B cell (primary cell): Measurements from ENCODE around the gene SPATA2. TPM values are rescaled to one million over a fixed set of nuclear protein-coding genes. Genes with fewer than 3 reads are reported as not detected.
"Not testable (repeated sequence)": the region's sequence is repeated elsewhere in the genome, so short reads cannot be mapped to it uniquely, and the experiment has no call there.

Experiments used
- ATAC-seq: fragments of 200-7000 bp; cut with Tn5 transposase; one replicate; pipeline ENCODE4 v1.10.0; 2021; ENCODE audit warnings: low read depth, mild to moderate bottlenecking, moderate number of reproducible peaks, moderate library complexity
- CTCF ChIA-PET: fragments of 350-600 bp; sonication (Branson Sonifier 250); formaldehyde crosslinking; loops from one replicate; lab custom pipeline; 2021; ENCODE audit warnings: antibody characterized with exemption, inconsistent platforms; lab: Charles Lee
- POLR2A ChIA-PET: fragments of 350-600 bp; sonication (Branson Sonifier 250); formaldehyde crosslinking; loops from one replicate; lab custom pipeline; 2021; ENCODE audit warnings: antibody characterized with exemption; lab: Charles Lee
- DNase-seq: peaks from one replicate; pipeline ENCODE4 v3.0.0; 2013
- H2AFZ ChIP-seq: 2 replicates; pipeline ENCODE4 v1.6.1; 2012; ENCODE audit warnings: mild to moderate bottlenecking, low read depth, low read length; ENCODE audit not compliant: insufficient read depth, poor library complexity, severe bottlenecking
- H3K27ac ChIP-seq, 2 donors: 1 replicate in 1 of 2; 2 replicates in 1 of 2; pipeline ENCODE4 v1.5.1; 2012 to 2013; ENCODE audit warnings: low read length in 2 of 2, mild to moderate bottlenecking in 2 of 2, moderate library complexity in 1 of 2
- H3K27me3 ChIP-seq, 4 experiments: fragments of 200-600 bp in 1 of 4; sonication (generic) in 1 of 4; replicated peaks in 1 of 4; 1 replicate in 2 of 4; 2 replicates in 2 of 4; pipeline versions ENCODE4 v1.6.1 to v1.7.0; 2013 to 2016; ENCODE audit warnings: low read length in 3 of 4, mild to moderate bottlenecking in 2 of 4, mixed read lengths in 1 of 4, moderate library complexity in 1 of 4; ENCODE audit not compliant: insufficient read depth in 4 of 4, control insufficient read depth in 3 of 4; ENCODE audit errors: control extremely low read depth in 1 of 4
- H3K36me3 ChIP-seq, 2 experiments: replicated peaks in 1 of 2; 1 replicate in 1 of 2; 2 replicates in 1 of 2; pipeline versions ENCODE4 v1.6.1 to v1.7.1; 2013; ENCODE audit warnings: low read length in 1 of 2; ENCODE audit not compliant: insufficient read depth in 2 of 2, control insufficient read depth in 1 of 2; ENCODE audit errors: control extremely low read depth in 1 of 2, extremely low read depth in 1 of 2
- H3K4me1 ChIP-seq, 2 donors: fragments of 200-600 bp in 1 of 2; sonication (generic) in 1 of 2; 1 replicate in 1 of 2; 2 replicates in 1 of 2; pipeline versions ENCODE4 v1.5.1 to v1.6.1; 2013 to 2017; ENCODE audit warnings: low read length in 2 of 2; ENCODE audit not compliant: control insufficient read depth in 2 of 2, insufficient read depth in 2 of 2
- H3K4me2 ChIP-seq: replicated peaks from 2 replicates; pipeline ENCODE3; 2012; ENCODE audit warnings: mild to moderate bottlenecking, low read depth, low read length; ENCODE audit not compliant: poor library complexity, severe bottlenecking
- H3K4me3 ChIP-seq, 5 experiments: fragments of 200-600 bp in 1 of 5; sonication (generic) in 1 of 5; 1 replicate in 3 of 5; 2 replicates in 2 of 5; pipeline versions ENCODE4 v1.5.1 to v1.7.0; 2011 to 2016; ENCODE audit warnings: low read length in 4 of 5, mild to moderate bottlenecking in 4 of 5, low read depth in 2 of 5, control low read depth in 1 of 5, moderate library complexity in 1 of 5; ENCODE audit not compliant: insufficient read depth in 1 of 5; ENCODE audit errors: control extremely low read depth in 1 of 5, extremely low read depth in 1 of 5
- H3K79me2 ChIP-seq: fragments of 200-600 bp; sonication (generic); one replicate; pipeline ENCODE4 v1.6.0; 2016; ENCODE audit warnings: low read length; ENCODE audit not compliant: control insufficient read depth, insufficient read depth
- H3K9ac ChIP-seq: fragments of 200-600 bp; sonication (generic); 2 replicates; pipeline ENCODE4 v1.6.1; 2017; ENCODE audit warnings: mild to moderate bottlenecking, low read length, moderate library complexity
- H3K9me3 ChIP-seq, 3 donors: one replicate each; pipeline versions ENCODE4 v1.6.1 to v1.7.1; 2013; ENCODE audit warnings: low read length in 2 of 3; ENCODE audit not compliant: control insufficient read depth in 2 of 3, insufficient read depth in 1 of 3; ENCODE audit errors: control extremely low read depth in 1 of 3
- H4K20me1 ChIP-seq: 2 replicates; pipeline ENCODE4 v1.6.0; 2012; ENCODE audit warnings: mild to moderate bottlenecking, low read length; ENCODE audit not compliant: insufficient read depth, control insufficient read depth, poor library complexity, severe bottlenecking
- H3K27ac Mint-ChIP-seq: one replicate; pipeline ENCODE4 v1.8.0; 2021; ENCODE audit warnings: mixed read lengths
- H3K27me3 Mint-ChIP-seq: one replicate; pipeline ENCODE4 v1.8.0; 2021; ENCODE audit warnings: mixed read lengths
- H3K4me1 Mint-ChIP-seq: one replicate; pipeline ENCODE4 v1.8.0; 2021; ENCODE audit warnings: mixed read lengths
- H3K4me3 Mint-ChIP-seq: one replicate; pipeline ENCODE4 v1.8.0; 2021; ENCODE audit warnings: mixed read lengths
- H3K9me3 Mint-ChIP-seq: one replicate; pipeline ENCODE4 v1.8.0; 2022; ENCODE audit warnings: mixed read lengths; ENCODE audit not compliant: insufficient read depth
- EZH2 ChIP-seq: IDR thresholded peaks from 2 replicates; pipeline ENCODE4 v1.6.1; 2012; ENCODE audit warnings: borderline replicate concordance, low read depth, mild to moderate bottlenecking, moderate library complexity, low read length; ENCODE audit not compliant: insufficient read depth, poor library complexity, severe bottlenecking
- WGBS: methylation state at CpG from one replicate; pipeline ENCODE4 v1.1.5; 2013; ENCODE audit warnings: missing lambda C conversion rate; ENCODE audit not compliant: insufficient coverage; 5-methylcytosine and 5-hydroxymethylcytosine counted together
- intact Hi-C: fragments of 100-400 bp; cut with micrococcal nuclease; formaldehyde crosslinking; loops from one replicate; pipeline ENCODE4 v1.10.0; 2022
- polyA plus RNA-seq: library from polyadenylated mRNA; depleted of rRNA; stranded (reverse); fragments of >200 nt; gene quantifications from 2 replicates; pipeline ENCODE4 v1.2.3, GENCODE V29; 2012
- total RNA-seq, 2 donors: library from RNA; stranded (reverse); fragments of 120-200 nt in 1 of 2; gene quantifications; 1 replicate in 1 of 2; 2 replicates in 1 of 2; pipeline versions ENCODE4 v1.2.3 to v1.2.4, GENCODE V29; 2013 to 2022
- TF ChIP-seq, protein P1 (sequence below): fragments of 200-600 bp; IDR thresholded peaks from one replicate; pipeline ENCODE4 v1.8.0; 2022; ENCODE audit warnings: antibody characterized with exemption, mild to moderate bottlenecking

The SPATA2 gene
- total and polyA plus RNA-seq, 2 donors (not counting 1 experiment from before 2014, with no cell fraction given): 10.7 to 20.0 TPM

DNA sequence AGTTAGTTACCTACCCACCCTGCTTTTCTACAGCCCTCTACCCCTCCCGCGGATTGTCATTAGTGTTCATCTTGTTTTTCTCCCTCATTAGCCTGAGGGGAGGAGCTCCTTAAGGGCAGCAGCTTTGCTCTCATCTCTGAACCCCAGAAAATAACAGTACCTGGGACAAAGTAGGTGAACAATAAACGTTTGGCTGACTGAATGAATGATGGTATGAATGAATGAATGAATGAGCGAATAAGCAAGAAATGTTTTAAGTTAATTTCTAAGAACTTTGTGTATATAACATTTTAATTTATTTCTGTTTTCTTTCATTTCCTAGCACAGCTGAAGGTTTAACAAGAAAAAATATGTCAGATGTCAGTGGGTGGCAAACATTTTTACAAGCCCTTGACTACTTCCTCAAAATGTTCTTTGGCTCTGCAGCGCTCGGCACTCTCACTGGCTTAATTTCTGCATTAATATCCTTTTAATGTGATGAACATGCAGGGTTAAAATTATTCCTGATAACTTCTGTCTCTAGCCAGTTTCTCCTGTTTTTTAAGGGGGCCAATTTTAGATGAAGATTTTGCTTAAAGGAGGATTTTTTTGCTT is 52.6 kb downstream of the SPATA2 start:
- Histone ChIP-seq H3K4me2 (no peak overlapping the region), H3K4me1 (no peaks in the 10 kb centered on the region), H3K9me3 (no peaks in the 10 kb centered on the region), H3K36me3 (peaks cover 7 to 46% of the 10 kb centered on the region in 2 experiments), H3K27ac (no peak overlapping the region), H4K20me1 (no peaks in the 10 kb centered on the region), H3K4me3 (no peak overlapping the region), H3K79me2 (no peaks in the 10 kb centered on the region), H3K27me3 (no peaks in the 10 kb centered on the region), H3K9ac (no peak overlapping the region), H2AFZ (no peak overlapping the region)
- TF ChIP-seq EZH2: no peak
- TF ChIP-seq, protein P1, sequence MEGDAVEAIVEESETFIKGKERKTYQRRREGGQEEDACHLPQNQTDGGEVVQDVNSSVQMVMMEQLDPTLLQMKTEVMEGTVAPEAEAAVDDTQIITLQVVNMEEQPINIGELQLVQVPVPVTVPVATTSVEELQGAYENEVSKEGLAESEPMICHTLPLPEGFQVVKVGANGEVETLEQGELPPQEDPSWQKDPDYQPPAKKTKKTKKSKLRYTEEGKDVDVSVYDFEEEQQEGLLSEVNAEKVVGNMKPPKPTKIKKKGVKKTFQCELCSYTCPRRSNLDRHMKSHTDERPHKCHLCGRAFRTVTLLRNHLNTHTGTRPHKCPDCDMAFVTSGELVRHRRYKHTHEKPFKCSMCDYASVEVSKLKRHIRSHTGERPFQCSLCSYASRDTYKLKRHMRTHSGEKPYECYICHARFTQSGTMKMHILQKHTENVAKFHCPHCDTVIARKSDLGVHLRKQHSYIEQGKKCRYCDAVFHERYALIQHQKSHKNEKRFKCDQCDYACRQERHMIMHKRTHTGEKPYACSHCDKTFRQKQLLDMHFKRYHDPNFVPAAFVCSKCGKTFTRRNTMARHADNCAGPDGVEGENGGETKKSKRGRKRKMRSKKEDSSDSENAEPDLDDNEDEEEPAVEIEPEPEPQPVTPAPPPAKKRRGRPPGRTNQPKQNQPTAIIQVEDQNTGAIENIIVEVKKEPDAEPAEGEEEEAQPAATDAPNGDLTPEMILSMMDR: no peak
- CTCF ChIA-PET: no interaction called here
- ATAC-seq (no peak), DNase-seq (no peak)
- H3K27ac Mint-ChIP-seq: no peak overlapping the region
- H3K27me3 Mint-ChIP-seq: no peaks in the 10 kb centered on the region
- POLR2A ChIA-PET: no interaction called here
- peaks cover 4% of the 10 kb centered on the region for H3K4me1 Mint-ChIP-seq
- no peaks in the 10 kb centered on the region for H3K9me3 Mint-ChIP-seq
- intact Hi-C loops: no loop called here
- H3K4me3 Mint-ChIP-seq: no peak overlapping the region
- WGBS: no CpG with 5 or more reads among the region's 6 CpGs

DNA sequence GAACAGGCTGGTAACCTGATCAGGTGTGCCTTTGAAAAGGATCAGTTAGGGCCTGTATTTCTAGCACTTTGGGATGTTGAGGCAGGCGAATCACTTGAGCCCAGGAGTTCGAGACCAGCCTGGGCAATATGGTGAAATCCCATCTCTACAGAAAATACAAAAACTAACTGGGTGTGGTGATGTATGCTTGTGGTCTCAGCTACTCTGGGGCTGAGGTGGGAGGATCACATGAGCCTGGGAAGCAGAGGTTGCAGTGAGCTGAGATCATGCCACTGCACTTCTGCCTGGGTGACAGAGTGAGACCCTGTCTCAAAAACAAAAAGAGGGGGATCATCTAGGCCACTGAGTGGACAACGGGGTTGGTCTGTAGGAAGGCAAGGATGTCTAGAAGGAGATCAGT is 54.1 kb downstream of the SPATA2 start:
- H3K36me3 ChIP-seq: peaks cover 12 to 46% of the 10 kb centered on the region in 2 experiments
- H3K79me2 ChIP-seq, H3K4me3 ChIP-seq, intact Hi-C loops, ATAC-seq, H3K4me1 Mint-ChIP-seq, H2AFZ ChIP-seq, H4K20me1 ChIP-seq, H3K9me3 Mint-ChIP-seq, H3K27ac ChIP-seq, H3K27ac Mint-ChIP-seq, H3K4me1 ChIP-seq, H3K9me3 ChIP-seq, H3K4me2 ChIP-seq, DNase-seq, H3K9ac ChIP-seq, H3K4me3 Mint-ChIP-seq, POLR2A ChIA-PET, H3K27me3 Mint-ChIP-seq, H3K27me3 ChIP-seq: not testable (repeated sequence)
- 100% methylated on average over 1 of the region's 3 CpGs for WGBS
- CTCF ChIA-PET: interaction anchor here (1.7 kb wide), 1 partner anchor 250 kb away, joined by 6 read pairs; no protein-coding TSS in a partner anchor
